GM19238 (cell line): ENCODE measurements around the gene OTOG.

ENCODE experiments used
- DNase-seq: peaks from one replicate; pipeline ENCODE4 v3.0.0; 2011; ENCODE audit warnings: low spot score; ENCODE audit not compliant: insufficient read length

The OTOG gene

DNA sequence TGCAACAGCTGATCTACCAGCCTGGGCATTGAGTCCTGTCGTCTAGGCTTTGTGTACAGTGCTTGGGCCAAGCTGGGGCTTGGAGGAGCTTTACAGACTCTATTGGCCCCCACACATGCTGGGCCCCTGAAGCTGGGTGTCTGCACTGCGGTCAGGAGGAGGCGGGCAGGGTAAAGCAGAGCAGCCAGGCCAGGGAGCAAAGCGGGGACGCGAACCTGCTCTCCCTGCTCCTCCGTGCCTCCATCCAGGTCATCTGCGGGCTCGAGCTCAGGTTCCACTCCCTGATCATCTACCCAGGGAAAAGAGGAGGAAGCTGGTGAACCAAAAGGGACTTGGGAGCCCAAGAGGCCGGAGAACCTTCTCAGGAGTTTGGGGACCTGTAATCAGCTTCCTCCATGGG, 29.9 kb upstream of the OTOG start:
- DNase-seq: no peak

DNA sequence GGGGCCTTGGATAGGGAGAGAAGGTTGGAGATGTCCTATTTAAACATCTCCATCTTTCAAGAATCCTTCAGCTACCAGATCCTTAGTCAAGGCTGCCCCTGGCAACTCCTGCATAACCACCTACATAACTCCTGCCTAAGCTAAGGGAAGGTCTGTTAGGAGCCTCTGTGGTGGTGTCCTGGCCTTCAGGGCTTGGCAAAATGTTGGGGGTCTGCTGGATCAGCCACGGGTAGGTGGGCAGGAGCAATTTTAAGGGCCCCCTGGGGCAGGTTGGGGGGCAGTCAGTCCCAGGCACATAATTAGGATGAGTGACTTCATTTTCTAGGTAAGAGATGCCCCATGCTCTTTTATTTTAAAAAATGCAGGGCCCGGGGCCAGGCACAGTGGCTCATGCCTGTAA, 28.7 kb upstream of the OTOG start:
- no peak for DNase-seq

DNA sequence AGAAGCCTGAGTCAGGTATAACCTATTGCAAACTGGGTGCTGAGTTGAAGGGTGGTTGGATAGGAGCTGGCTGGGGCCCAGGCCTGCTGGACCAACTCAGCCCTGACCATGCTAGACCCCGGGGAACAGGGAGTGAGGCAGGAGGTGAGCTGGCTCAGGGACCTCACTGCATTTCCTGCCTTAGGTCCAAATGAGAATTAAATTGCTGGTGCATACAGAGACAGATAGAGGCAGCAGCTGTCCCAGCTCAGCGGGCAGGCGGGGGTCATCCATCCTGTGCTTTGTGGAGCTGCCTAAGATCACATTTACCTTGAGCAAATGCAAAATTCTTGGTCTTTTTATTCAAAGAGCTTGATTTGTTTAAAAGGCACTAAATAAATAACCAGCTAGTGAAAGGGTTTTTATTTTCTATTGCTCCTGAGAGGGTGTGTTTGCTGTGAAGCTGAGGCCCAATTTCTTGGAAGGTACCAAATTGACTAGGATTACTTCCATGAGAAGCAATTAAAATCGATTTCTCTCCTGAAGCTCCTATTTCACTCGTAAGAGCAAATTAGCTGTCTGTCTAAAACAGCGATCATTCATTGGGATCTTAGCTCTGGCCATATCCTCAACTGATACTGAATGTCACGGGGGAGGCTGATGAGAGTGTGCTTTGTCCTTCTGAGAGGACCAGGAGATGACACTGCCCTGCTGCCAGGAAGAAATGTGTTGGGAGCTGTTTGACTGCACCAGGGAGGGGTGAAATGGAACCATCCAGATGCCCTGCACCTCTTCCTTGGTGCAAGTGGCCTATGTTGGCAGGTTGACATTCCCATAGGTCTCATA, 27.8 kb upstream of the OTOG start:
- no peak for DNase-seq

DNA sequence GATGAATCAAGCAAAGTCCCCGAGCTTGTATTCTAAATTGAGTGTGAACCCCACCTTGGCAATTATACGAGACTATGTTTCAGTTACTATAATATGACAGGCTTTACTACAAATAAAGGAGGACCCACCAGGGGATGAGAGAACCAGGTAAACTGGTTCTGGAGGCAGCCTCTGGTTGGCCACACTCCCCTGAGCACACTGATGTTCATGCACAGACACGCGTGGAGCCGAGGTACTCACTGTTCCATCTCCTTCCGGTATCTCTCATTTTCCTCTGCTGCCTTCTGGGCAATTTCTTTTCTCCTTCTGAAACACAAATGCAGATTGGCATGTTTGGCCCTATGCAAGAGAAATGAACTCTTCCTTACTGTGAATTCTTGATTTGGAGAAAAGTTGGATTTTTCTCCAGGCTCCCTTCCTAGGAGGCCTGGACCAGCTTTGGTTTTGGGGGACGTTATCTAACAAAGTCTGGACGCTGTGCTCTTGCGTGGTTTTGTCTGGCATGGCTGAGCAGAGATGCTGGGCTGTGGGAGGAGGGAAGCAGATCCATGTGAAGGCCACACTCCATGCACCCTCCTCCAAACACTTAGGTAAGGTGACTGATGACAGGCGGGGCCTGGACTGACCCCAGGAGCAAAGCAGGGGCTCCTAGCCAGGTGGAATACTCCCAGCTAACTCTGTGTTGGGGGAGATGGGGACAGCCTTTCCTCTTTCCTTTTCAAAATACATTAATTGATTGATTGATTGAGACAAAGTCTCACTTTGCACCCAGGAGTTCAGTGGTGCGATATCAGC, 25.8 kb upstream of the OTOG start:
- DNase-seq: no peak

DNA sequence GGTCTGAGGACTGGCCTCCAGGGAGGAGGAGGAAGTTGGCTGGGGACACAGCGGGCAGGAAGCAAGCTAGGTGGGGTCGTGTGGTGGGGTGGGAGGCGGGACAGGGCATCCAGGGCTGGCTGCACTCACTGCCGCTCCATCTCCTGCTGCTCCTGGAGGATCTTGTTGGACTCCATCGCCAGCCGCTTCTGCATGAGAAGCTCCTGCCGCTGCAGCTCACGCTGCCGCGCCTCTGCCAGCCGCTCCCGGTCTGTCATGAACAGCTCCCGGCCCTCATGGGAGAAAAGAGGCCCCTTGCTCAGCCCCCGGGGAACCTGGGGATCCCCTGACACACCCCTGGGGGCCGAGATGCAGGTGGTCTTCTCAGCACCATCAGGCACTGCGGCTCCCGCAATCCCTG, 24.4 kb upstream of the OTOG start:
- DNase-seq: no peak

DNA sequence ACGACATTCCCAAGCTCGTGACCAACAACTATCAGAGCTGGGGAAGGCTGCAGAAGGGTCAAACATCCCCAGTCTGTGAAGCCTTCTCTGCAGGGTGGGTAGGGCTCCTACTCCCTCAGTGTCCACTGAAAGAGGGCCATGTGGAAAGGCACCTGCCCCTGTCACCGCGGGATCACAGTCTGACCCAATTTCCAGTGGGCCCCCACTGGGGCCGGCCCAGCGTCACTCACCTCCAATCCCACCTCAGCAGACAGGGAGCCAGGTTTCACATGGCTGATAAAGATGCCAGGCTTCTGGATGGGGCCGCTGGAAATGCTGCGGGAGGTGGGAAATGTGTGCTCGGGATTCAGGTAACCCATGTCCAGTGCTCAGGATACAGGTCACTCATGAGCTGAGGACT, 22.8 kb upstream of the OTOG start:
- DNase-seq: no peak

DNA sequence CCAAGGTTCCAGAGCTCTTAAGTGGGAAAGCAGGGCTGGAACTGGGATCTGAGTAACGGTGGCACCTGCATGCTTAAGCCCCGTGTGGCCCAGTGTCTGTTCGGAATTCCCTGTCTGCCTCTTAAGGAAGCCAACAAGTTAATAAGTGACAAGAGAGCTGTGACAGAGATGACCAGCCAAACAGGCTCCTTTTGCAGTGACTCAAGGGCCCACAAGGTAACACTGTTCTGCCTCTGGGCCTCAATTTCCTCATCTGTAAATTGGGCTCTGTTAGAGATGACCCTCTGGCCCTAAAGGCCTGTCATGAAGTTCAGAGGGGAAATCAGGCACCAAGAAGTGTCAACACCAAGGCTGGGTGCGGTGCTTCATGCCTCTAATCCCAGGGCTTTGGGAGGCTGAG, 21.5 kb upstream of the OTOG start:
- DNase-seq: no peak

DNA sequence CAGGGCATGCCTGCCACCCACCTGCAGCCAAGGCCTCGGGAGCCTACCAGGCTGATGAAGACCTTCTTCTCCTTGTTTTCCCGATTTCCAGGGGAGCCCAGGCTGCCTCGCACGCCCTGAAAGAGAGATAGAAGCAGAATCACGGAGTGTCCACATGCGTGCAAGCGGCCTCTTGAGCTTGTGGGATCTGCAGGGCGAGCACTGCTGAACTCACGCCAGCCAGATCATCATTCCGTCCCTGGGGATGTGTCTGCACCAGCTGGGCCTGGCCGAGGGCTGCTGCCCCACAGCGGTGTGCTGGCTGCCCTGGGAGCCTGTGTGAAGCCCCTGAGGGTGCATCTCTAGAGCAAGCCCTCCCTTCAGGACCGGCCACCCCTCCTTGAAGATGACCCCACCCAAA, 20.7 kb upstream of the OTOG start:
- no peak for DNase-seq

DNA sequence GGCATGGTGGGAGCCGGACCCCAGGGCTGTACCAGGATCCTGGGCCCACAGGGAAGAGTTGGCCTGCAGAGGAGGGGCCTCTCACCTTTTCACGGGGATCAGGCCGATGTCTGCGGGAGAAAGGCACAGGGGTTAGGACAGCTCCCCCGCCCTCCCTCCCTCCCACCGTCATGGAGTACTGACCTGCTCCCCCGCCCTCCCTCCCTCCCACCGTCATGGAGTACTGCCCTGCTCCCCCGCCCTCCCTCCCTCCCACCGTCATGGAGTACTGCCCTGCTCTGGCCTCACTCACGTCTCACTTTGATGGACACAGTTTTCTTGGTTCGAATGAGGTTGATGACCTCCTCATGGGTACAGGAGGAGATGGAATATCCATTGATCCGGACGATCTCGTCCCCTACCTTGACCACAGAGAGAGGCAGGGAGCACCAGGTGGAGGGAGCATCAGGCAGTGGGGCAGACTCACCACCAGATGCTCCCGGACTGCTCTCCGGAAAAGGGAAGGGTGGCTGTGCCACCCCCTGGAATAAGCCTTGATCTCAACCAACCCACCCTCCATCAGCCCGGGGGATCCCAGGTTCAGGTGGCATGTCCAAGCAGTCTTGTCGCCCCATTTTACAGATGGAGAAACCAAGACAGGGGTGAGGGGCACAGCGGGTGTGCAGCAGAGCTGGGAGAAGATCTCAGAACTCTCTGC, 20.0 kb upstream of the OTOG start:
- DNase-seq: no peak

DNA sequence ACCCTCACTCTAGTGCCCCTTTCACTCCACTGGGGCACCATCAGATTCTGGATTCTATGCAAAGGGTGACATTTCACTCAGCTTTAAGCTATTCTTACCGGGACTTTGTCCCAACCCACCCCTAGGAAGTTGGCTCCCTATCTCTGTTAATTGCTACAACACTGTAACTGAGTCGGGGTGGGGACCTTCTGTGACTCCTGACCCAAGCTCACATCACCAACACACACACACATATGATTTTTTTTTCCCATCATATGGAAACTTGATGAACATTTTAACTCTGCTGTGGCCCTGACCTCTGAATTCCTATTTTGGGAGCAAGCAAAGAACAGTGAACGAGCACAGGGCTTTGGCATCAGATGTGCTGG, 19.4 kb upstream of the OTOG start:
- DNase-seq: no peak

DNA sequence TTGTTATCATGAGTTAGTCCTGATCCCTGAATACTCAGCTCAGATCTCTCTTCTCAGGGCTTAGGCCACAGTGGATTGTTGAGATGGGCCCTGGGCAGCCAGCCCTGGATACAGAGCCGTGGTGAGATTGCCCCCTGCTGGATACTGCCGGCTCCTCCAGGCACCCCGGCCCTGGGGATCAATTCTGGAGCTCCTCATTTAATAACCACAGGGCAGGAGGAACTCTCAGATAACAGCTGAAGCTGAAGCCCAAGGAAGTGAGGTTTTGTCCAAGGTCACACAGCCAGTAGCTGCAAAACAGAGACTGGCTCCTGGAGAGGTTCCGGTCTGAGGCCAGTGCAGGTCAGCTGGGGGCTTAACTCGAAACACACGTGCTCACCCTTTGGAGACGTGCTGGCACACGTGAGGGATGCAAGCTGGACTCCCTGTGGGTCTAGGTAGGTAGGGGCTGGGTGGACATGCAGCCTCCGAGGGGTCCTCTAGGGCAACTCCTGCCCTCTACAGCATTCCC, 18.8 kb upstream of the OTOG start:
- peak; percentile 73 for DNase-seq

DNA sequence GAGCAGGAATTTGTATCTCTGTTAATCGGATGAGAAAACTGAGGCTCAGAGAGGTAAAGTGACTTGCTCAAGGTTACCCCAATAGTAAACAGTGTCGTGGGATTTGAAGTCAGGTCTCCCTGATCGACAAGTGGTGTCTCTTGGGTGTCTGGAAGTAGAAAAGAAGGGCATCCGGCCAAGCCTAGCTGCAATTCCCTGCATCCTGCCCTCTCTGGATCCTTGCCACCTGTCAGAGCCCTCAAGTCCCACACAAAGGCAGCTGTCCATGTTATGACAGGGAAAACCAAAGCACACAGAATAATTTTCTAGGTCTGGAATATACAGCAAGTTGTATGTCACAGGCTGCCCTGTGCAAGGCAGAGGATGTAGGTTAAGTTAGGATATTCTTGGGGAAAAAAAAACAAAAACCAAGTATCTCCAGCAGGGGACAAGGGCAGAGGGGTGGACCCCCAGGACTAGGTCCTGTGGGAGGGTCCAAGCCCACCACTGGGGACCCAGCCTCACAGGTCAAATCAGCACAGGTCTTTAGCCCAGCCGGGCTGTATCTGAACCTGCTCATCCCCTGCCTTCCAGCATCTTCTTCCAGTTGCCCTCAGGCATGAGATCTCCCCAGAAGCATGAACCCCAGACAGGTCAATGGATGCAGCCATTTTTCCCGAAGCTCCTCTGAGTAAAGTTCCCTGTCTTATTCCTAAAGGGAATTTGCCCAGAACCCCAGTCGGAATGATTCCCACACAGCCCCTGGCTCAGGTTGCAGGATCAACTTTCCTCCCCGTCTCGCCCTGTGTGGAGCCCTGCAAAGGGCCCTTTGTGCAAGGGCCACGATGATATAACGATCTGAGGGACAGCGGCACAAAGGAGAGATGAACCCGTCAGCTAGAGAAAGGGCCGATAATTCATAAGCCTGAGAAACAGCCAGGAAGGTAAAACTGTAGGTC, 17.9 kb upstream of the OTOG start:
- DNase-seq: no peak

DNA sequence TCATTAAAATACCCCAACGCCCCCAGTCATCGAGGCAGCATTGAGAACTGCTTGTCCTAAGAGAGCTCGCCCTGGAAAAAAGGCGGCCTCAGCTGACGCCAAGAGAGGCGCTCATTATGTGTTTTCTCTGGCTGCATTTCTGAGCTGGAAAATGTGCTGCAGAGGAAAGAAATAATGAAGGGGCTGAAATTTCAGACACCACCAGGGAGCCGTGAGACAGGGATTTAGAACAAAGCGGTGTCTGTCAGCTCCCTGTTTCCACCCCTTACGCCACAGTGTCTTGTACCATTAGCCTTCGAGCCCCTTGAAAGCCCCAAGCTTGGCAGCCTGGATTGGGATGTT, 17.2 kb upstream of the OTOG start:
- no peak for DNase-seq

DNA sequence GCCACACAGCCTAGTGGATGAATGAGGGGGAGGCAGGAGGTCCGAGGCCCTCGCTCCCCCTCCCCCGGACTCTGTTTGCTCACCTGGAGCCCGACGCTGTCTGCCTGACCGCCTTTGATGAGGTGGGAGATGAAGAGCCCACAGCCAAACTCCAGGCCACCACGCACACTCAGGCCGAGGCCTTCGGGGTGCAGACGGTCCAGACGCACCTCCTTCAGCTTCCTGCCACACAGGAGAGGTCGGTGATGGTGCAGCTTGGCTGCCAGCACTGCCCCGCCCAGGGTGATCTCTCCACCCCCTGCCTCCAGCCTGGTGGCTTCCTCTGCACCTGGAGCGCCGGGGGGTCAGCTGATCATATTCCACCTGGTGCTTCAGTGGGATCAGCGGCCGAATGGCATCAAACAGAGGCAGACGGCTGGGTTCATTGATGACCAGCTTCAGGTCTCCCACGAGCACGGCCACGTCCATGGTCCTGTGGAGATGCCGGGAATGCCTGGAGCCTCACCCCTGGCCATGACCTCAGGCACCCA, 15.9 kb upstream of the OTOG start:
- no peak for DNase-seq

DNA sequence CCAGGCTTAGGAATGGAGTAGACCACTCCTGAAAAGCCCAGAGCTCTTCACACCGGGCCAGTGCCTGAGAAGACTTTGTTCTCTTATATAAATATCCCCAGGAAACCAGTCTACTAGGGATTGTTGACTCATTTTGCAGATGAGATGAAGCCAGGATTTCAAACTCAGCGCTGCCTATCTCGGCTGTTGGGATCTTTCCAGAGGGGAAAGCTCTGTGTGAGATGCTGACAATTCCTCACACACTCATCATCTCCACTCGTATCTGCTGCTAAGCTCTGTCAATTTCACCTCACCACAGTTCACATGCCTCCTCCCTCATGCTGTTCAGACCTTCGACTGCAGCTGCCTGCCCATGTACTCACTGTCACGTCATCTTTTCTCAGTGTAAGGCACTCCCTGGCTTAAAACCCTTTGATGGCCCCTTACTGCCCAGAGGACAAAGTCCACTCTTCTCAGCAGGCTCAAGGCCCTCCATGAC, 15.4 kb upstream of the OTOG start:
- no peak for DNase-seq

DNA sequence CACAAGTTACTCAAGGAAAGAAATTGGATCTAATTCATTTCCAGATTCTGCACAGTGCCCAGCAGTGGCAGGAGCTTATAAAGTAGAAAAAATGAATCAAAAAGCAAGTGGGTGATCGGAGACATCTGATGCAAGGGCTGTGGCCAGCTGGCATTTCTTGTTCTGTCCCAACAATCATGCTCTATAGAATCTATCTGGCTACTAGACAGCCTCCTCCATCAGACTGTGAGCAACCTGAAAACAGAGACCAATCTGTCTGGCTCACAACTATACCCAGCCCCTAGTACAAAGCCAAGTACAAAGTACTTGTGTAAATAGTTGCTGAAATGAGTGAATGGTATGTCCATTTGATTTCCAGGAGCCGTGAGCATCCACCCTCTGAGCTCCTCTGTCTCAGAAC, 14.3 kb upstream of the OTOG start:
- no peak for DNase-seq

DNA sequence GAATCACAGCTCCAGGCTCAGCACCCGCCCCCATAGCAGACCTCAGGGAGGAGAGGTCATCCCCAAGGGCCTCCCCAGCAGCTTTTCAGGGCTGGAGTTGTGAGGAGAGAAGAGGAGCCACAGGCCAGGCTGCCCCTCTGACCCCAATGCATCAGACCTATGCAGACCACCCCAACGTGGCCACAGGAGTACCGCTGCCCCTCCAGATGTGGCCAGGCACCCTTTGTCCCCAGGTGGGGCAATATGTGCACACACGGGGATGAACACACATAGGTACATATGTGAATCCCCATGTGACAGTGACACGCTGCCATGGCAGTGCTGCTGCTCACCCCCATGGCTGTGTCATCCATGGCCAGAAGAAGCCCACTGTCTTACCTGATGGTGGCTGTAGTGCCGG, 13.7 kb upstream of the OTOG start:
- DNase-seq: no peak

DNA sequence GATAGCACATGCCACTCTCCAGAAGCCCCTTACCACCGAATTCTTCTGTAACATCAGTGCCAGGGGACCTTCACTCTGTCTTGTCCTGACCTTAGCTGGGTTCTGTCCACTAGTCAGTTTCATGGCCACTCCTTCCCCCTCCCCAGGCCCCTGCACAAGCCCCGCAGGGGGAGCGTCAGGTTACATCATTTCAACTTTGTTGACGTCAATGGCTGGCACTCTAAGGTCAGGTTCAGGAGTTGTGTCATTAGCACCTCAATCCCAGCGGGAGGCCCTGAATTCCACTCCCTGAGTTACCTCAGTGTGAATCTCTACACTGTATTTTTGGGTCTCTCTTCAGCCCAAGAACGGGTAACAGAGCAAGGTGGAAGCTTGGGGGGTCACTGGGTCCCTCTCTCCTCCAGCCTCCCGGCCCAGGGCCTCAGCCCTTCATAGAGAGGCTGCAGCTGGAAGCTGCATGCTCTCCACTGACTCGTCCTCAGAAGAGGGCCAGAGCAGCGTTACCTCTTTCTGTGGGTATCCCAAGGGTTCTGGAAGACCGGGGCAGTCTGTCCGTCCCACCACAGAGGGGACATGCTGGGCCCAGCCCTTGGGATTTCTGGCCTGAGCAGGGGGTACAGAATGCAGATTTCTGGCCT, 13.2 kb upstream of the OTOG start:
- DNase-seq: no peak

DNA sequence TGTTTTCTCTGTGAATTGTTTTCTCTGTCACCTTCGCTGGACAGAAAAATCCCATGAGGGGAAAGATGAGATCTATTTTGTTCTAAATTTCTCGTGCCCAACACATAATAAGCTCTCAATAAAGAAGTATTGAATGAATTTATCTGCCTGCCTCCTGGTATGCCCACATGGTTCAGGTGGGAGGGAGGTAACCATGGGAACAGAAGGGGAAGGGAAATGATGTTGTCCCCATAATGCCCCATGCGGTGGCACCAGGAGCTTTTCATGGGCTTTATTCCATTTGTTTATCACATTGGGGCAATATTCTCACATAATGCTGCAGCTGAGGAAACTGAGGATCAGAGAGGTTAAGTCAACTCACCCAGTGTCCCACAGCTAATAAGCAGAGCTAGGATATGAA, 11.6 kb upstream of the OTOG start:
- DNase-seq: no peak

DNA sequence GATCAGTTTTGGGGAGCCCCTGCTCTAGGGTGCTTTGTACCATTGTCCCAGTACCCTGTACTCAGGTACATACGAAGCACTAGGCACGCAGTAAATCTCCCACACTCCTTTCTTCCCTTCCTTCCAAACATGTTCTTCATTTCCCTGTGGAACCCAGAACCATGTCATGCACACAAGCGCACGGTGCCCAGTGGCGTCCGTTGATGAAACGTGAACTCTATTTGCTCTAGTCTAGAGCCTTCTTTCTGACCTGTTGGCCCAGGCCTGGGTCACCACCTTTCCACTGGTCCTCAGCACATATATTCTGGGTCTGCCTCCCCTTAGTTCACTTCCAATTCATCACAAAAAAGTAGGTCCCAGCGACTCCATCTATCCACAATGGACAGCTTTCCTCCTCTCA, 9.8 kb upstream of the OTOG start:
- no peak for DNase-seq
